ENCODE measurements around the gene CHST8.

The CHST8 gene

DNA sequence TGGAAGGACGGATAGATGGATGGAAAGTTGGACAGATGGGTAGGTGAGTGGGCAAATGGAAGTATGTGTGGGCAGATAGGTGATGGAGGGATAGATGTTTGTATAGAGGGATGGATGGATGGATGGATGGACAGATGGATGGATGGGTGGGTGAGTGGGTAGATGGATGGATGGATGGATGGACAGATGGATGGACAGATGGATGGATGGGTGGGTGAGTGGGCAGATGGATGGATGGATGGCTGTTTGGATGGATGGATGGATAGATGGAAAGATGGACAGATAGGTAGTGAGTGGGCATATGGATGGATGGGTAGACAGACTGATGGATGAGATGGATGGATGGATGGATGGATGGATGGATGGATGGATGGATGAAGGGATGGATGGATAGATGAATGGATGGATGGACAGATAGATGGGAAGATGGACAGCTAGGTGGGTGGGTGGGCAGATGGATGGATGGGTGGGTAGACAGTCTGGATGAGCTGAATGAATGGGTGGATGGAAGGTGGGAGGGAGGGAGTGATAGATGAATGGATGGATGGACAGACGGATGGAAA is 100.1 kb downstream of the CHST8 start:
- no peaks in the 10 kb centered on the region for H3K36me3 Mint-ChIP-seq (ENCODE audit: low read depth)
- H3K4me3 Mint-ChIP-seq: no peak overlapping the region
- intact Hi-C loops (cut with micrococcal nuclease): no loop called here
- peaks cover 1% of the 10 kb centered on the region for H3K27me3 Mint-ChIP-seq
- H3K27ac Mint-ChIP-seq: no peak overlapping the region
- no peaks in the 10 kb centered on the region for H3K4me1 Mint-ChIP-seq (ENCODE audit: low read depth)
- no peaks in the 10 kb centered on the region for H3K9me3 Mint-ChIP-seq

DNA sequence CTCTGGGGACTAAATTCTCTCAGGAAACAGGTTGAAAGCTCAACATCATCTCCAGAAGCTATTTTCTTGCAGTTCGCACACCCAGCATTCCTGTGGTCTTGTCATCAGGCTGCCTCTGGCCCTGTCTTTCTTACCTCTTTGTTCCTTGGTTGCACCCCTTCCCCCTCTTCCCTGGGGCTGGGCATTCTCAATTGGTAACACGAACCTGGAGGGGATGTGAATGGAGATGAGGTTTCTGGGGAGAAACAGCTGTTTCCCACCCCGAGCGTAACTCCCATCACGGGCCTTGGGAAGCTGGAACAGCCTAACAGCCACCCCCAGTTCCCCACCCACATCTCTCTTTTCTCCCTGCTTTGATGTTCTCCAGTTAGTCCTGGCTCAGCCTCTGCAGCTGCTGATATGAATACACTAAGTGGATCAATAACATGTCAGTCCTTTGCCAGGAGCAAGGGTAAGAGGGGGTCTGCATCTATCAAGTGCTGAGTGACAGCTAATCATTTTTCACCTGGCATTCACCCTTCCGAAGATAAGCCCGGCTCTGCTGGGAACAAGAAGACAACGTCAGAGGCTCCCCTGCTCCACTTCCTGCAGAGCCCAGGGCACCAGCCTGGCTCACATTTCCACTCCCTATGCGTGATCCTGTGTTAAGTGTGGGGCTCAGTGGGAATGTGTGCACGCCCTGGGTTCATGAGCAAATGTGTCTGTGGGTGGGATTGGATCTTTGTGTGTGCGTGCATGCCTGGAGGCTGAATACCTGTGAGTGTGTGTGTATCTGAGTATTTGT is 100.9 kb downstream of the CHST8 start:
- intact Hi-C loops (cut with micrococcal nuclease): no loop called here
- no peaks in the 10 kb centered on the region for H3K36me3 Mint-ChIP-seq (ENCODE audit: low read depth)

DNA sequence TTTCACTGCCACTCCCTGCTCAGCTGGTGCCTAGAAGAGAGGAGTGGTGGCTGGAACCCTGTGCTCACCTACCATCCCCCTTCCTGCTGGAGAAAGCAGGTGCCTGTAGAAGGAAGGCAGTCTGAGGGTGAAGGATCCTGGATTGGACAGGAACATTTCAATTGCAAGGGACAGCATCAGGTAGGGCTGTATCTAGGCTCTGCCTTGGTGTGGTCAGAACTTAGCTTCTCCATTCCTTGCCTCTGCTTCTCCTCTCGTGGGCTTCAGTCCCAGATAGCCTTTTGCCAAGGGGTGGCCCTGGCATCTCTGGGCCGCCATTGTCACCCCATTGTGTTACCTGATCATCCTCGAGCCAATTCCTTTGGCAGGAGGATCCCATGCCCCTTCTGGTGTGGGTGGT is 101.8 kb downstream of the CHST8 start:
- H3K9me3 Mint-ChIP-seq: no peaks in the 10 kb centered on the region
- peaks cover 1% of the 10 kb centered on the region for H3K27me3 Mint-ChIP-seq
- no peak overlapping the region for H3K4me3 Mint-ChIP-seq
- H3K36me3 Mint-ChIP-seq (ENCODE audit: low read depth): no peaks in the 10 kb centered on the region
- H3K4me1 Mint-ChIP-seq (ENCODE audit: low read depth): no peaks in the 10 kb centered on the region
- H3K27ac Mint-ChIP-seq: no peak overlapping the region
- intact Hi-C loops (cut with micrococcal nuclease): no loop called here

More for the DNA sequence above, 100.9 kb downstream of the CHST8 start:
- Mint-ChIP-seq H3K27me3 (peaks cover 1% of the 10 kb centered on the region), H3K27ac (no peak overlapping the region), H3K4me1 (ENCODE audit: low read depth) (no peaks in the 10 kb centered on the region), H3K4me3 (no peak overlapping the region), H3K9me3 (no peaks in the 10 kb centered on the region)

DNA sequence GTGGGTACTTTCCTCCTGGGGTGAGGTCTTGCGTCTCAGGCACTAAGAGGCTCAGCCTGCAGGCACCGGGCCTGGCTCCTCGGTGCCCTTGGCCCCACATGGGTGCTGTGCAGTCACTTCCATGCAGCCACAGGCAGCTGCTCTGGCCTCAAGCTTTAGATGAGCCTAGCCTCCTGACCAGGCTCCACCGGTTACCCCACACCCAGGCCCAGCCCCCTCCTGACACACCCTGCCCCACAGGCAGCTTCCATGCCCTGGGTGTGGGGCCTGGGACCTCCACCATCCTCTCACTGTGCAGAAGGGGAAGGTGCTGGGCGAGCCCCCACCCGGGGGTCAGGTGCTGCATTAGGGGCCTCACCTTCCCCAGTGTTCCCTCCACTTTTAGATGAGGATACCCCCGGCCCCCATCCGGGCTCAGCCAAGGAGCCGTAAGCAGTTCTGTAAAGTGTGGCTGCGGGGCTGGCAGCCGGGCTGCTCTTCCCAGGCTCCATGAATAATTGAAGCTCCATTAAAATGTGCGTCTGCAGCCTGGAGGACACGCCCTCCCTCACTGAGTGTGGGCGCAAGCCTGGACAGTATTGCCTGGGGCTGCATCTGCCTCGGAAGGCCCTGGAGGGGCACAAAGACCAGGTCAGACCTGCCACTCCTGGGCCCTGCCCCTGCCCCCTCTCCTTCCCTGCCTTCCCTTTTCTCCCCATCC is 102.4 kb downstream of the CHST8 start:
- H3K4me1 Mint-ChIP-seq (ENCODE audit: low read depth): no peaks in the 10 kb centered on the region
- intact Hi-C loops (cut with micrococcal nuclease): no loop called here
- no peak overlapping the region for H3K27ac Mint-ChIP-seq
- H3K9me3 Mint-ChIP-seq: no peaks in the 10 kb centered on the region
- H3K27me3 Mint-ChIP-seq: peaks cover 1% of the 10 kb centered on the region
- no peak overlapping the region for H3K4me3 Mint-ChIP-seq
- H3K36me3 Mint-ChIP-seq (ENCODE audit: low read depth): no peaks in the 10 kb centered on the region

DNA sequence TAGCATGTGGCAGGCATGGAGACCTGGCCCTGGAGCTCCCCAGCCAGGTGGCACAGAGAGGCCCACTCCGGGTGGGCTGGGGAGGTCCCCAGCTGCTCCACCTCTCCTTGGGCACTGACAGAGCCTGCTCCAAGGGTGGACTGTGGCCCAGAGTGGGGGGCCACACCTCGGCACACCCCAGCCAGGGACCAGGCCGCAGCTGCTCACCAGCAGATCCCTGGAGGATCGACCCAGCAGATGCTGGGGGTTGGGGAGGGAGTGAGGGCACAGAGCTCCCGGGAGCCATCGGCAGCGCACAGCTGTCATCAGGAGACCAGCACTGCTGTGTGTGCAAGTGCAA is 102.9 kb downstream of the CHST8 start:
- peaks cover 1% of the 10 kb centered on the region for H3K27me3 Mint-ChIP-seq
- no peak overlapping the region for H3K27ac Mint-ChIP-seq
- intact Hi-C loops (cut with micrococcal nuclease): no loop called here
- no peak overlapping the region for H3K4me3 Mint-ChIP-seq
- H3K4me1 Mint-ChIP-seq (ENCODE audit: low read depth): no peaks in the 10 kb centered on the region
- no peaks in the 10 kb centered on the region for H3K36me3 Mint-ChIP-seq (ENCODE audit: low read depth)
- H3K9me3 Mint-ChIP-seq: no peaks in the 10 kb centered on the region

- Mint-ChIP-seq H3K4me1 (ENCODE audit: low read depth) (no peaks in the 10 kb centered on the region), H3K4me3 (no peak overlapping the region), H3K9me3 (no peaks in the 10 kb centered on the region), H3K27me3 (peaks cover 1% of the 10 kb centered on the region), H3K27ac (no peak overlapping the region), H3K36me3 (ENCODE audit: low read depth) (no peaks in the 10 kb centered on the region)
- intact Hi-C loops (cut with micrococcal nuclease): no loop called here
Observed at GRCh38 chr19:33725567-33725966, 103.8 kb downstream of the CHST8 start.

GRCh38 chr19:33726756-33727155 is 105.0 kb downstream of the CHST8 start:
- no peaks in the 10 kb centered on the region for H3K9me3 Mint-ChIP-seq
- peaks cover 1% of the 10 kb centered on the region for H3K27me3 Mint-ChIP-seq
- no peak overlapping the region for H3K27ac Mint-ChIP-seq
- no peak overlapping the region for H3K4me3 Mint-ChIP-seq
- intact Hi-C loops (cut with micrococcal nuclease): no loop called here
- no peaks in the 10 kb centered on the region for H3K36me3 Mint-ChIP-seq (ENCODE audit: low read depth)
- H3K4me1 Mint-ChIP-seq (ENCODE audit: low read depth): no peaks in the 10 kb centered on the region

DNA sequence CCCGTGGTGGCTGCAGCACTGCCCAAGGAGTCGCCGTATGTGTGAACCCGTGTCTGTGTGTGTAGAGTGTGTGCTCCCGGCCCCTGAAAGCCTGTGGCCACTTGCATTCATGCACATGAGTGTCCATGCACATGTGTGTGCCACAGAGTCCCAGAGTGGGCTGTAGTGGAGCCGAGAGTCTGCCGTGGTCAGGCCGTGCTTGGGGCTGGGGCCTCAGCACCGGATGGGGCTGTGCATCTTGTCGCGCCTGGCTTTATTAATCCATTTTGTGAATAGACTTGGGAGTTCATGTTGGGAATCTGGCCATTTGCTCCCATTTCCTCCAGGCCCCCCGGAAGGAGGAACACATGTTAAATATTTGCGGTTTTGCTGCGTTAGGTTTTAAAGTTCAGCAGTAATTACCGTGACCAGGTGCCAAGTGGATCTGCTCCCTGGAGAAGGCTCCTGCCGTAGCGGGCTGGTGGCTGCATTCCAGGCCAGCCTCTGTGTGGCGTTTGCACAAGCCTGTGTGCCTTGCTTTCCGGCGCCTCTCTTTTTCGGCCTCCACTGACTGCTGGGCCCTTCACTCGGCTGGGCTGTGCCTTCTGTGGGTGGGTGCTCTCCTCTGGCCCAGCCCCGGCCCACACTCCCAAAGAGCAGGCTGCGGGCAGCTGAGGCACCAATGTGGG is 105.7 kb downstream of the CHST8 start:
- Mint-ChIP-seq H3K4me3 (no peak overlapping the region), H3K27ac (no peak overlapping the region), H3K36me3 (ENCODE audit: low read depth) (no peaks in the 10 kb centered on the region), H3K9me3 (no peaks in the 10 kb centered on the region), H3K4me1 (ENCODE audit: low read depth) (no peaks in the 10 kb centered on the region), H3K27me3 (peaks cover 1% of the 10 kb centered on the region)
- intact Hi-C loops (cut with micrococcal nuclease): no loop called here

GRCh38 chr19:33728141-33728540 is 106.4 kb downstream of the CHST8 start:
- no peak overlapping the region for H3K27ac Mint-ChIP-seq
- H3K27me3 Mint-ChIP-seq: peaks cover 1% of the 10 kb centered on the region
- no peaks in the 10 kb centered on the region for H3K9me3 Mint-ChIP-seq
- intact Hi-C loops (cut with micrococcal nuclease): no loop called here
- H3K4me1 Mint-ChIP-seq (ENCODE audit: low read depth): no peaks in the 10 kb centered on the region
- no peak overlapping the region for H3K4me3 Mint-ChIP-seq
- no peaks in the 10 kb centered on the region for H3K36me3 Mint-ChIP-seq (ENCODE audit: low read depth)

- peaks cover 3% of the 10 kb centered on the region for H3K27me3 Mint-ChIP-seq
- no peak overlapping the region for H3K27ac Mint-ChIP-seq
- no peaks in the 10 kb centered on the region for H3K4me1 Mint-ChIP-seq (ENCODE audit: low read depth)
- no peaks in the 10 kb centered on the region for H3K36me3 Mint-ChIP-seq (ENCODE audit: low read depth)
- H3K4me3 Mint-ChIP-seq: no peak overlapping the region
- no peaks in the 10 kb centered on the region for H3K9me3 Mint-ChIP-seq
- intact Hi-C loops (cut with micrococcal nuclease): no loop called here
Observed at GRCh38 chr19:33730858-33731607, 109.3 kb downstream of the CHST8 start.

DNA sequence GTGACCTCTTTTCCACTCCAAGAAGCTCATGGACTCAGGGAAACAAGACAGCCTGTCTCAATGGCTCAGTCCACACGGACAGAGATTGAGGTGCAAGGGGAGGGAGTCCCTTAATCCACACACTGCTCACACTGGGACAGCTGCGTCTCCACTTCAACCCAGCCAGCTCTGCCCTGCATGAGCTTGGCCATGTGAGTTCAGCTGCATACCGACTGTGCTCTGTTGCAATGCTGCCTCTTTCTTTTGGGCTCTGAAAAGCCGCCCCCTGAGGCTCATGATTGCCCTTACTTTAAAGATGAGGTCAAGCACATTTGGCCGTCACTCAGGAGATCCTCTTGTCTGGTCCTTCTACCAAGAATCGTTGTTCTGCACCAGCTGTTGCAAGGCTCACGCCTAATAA is 110.1 kb downstream of the CHST8 start:
- Mint-ChIP-seq H3K27ac (no peak overlapping the region), H3K4me3 (no peak overlapping the region), H3K9me3 (no peaks in the 10 kb centered on the region), H3K27me3 (peaks cover 3% of the 10 kb centered on the region), H3K4me1 (ENCODE audit: low read depth) (no peaks in the 10 kb centered on the region), H3K36me3 (ENCODE audit: low read depth) (no peaks in the 10 kb centered on the region)
- intact Hi-C loops (cut with micrococcal nuclease): no loop called here

DNA sequence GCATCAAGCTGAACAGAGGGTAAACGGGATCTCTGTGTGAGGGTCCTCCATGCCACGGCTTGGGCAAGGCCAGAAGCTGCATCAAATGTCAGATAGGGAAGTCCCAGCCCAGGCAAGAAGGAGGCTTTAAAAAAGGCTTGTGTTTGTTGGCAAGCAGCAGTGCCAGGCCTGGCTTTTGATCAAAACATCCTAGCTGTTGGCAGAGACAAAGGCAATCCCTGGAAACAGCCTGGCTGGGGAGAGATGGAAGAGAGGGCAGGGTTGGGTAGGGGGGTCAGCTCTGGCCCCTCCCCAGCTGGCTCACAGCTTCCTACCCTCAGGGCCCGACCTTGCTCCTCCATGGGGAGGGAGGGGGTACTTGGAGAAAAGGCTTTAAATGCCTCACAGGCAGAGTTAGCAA is 113.2 kb downstream of the CHST8 start:
- no peaks in the 10 kb centered on the region for H3K4me1 Mint-ChIP-seq (ENCODE audit: low read depth)
- H3K27me3 Mint-ChIP-seq: peaks cover 3% of the 10 kb centered on the region
- no peak overlapping the region for H3K27ac Mint-ChIP-seq
- intact Hi-C loops (cut with micrococcal nuclease): no loop called here
- no peak overlapping the region for H3K4me3 Mint-ChIP-seq
- no peaks in the 10 kb centered on the region for H3K36me3 Mint-ChIP-seq (ENCODE audit: low read depth)
- H3K9me3 Mint-ChIP-seq: no peaks in the 10 kb centered on the region

- Mint-ChIP-seq H3K4me3 (no peak overlapping the region), H3K9me3 (no peaks in the 10 kb centered on the region), H3K27me3 (peaks cover 3% of the 10 kb centered on the region), H3K4me1 (ENCODE audit: low read depth) (no peaks in the 10 kb centered on the region), H3K27ac (no peak overlapping the region), H3K36me3 (ENCODE audit: low read depth) (no peaks in the 10 kb centered on the region)
- intact Hi-C loops (cut with micrococcal nuclease): no loop called here
Observed at GRCh38 chr19:33736158-33736557, 114.4 kb downstream of the CHST8 start.

DNA sequence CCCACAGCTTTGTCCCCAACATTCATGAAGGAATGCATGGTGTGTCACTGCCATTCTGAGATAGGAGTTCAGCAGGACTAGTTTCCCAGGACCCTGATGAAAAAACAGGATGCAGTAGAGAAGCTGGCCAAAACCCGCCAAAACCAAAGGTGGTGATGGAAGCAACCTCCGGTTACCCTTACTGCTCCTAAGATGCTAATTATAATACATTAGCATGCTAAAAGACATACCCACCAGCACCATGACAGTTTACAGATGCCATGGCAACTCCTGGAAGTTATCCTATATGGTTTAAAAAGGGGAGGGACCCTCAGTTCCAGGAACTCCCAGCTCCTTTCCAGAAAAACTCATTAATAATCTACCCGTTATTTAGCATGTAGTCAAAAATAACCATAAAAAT is 115.0 kb downstream of the CHST8 start:
- Mint-ChIP-seq H3K27me3 (peaks cover 3% of the 10 kb centered on the region), H3K4me1 (ENCODE audit: low read depth) (no peaks in the 10 kb centered on the region), H3K27ac (no peak overlapping the region), H3K4me3 (no peak overlapping the region), H3K9me3 (no peaks in the 10 kb centered on the region), H3K36me3 (ENCODE audit: low read depth) (no peaks in the 10 kb centered on the region)
- intact Hi-C loops (cut with micrococcal nuclease): no loop called here
